ENCODE measurements around the gene SGSM2.
A peak's percentile ranks its signal among the peaks of the same experiment; 100 is the strongest.

Gene SGSM2

GRCh38 chr17:2399572-2400473 lies 62.5 kb downstream of the SGSM2 start:
- peak; percentile 96 for DNase-seq

- peak; percentile 71 for DNase-seq
Observed at GRCh38 chr17:2400474-2400866, 63.2 kb downstream of the SGSM2 start.

DNA sequence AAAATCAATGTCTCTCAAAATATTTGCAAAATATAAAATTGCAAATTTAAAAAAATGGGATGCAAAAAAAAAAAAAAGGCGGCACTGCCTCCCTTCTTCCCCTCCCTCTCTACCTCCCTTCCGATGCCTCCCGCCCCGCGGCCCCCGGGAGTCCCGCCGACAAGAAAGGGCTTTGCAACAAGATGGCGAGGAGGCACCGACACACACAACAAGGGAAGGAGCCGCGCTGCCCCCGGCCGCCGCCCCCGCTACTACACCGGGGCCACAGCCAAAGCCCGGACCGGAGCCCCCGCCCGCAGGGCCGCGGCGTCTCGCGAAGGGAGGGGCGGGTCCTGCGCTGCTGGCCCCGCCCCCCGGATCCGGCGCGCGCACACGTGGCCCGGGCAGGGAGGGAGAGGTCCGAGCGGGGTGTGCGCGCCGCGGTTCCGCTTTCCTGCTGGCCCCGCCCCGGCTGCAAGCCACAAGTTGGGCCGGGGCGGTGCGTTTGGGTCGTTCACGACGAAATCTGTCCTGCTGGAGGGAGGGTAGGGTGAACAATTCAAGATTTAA lies 63.6 kb downstream of the SGSM2 start, which contains the start of gene MNT:
MNT (minus strand) TSS at position 184 of the 549 bp plus-strand sequence. CDS start 348 bp downstream, outside the sequence.
- peak; percentile 96 for DNase-seq

- peak; percentile 100 for DNase-seq
Observed at GRCh38 chr17:2401426-2402221, 64.3 kb downstream of the SGSM2 start.

GRCh38 chr17:2402544-2402943 lies 65.2 kb downstream of the SGSM2 start:
- DNase-seq, result peak; percentile 41

DNA sequence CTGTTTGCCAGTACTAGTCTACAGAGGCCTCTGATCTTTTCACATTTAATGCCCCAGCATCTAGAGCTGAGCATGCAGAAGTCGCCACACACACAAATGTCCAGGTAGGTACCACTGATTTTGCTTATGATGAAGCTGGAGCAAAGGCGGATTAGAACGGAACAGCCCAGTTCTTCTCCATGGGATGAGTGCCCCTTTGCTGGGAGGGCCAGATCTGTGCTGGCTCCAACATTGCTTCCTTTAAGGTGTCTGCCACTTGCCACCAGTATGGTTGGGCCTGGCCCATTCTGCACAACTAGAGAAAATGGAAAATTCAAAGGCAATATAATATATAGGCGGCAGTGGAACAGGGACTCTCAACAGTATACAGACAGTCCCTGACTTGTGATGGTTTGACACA lies 65.7 kb downstream of the SGSM2 start:
- no peak for DNase-seq

DNA sequence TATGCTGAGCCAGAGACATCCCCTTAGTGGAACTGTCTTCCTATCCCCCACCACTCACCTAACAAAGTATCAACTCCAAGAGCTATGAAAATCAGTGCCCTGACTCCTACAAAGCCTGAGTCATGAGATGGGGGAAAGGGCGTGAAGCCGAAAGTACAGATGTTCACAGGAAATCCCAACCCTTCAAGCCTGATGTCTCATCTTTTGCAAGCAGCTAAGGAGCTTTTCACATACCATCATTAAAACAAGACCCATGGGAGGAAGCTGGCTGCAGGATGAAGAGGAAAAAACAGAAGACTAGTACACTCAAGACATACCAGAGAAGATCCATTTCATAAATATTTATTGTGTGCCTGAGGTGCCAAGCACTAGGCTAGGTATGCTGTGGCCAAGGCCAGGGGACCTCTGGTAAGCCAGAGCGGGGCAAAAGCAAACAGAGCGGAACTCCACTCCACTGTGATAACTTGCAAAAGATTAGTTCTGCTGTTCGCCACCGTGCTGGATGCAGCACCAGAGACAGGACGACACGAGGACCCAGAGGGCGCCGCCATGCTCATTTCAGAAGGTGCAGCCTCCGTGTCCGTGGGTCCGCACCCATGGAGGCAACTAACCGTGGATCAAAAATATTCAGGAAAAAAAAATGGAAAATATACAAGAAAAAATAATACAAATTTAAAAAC lies 68.1 kb downstream of the SGSM2 start:
- DNase-seq, result no peak

DNA sequence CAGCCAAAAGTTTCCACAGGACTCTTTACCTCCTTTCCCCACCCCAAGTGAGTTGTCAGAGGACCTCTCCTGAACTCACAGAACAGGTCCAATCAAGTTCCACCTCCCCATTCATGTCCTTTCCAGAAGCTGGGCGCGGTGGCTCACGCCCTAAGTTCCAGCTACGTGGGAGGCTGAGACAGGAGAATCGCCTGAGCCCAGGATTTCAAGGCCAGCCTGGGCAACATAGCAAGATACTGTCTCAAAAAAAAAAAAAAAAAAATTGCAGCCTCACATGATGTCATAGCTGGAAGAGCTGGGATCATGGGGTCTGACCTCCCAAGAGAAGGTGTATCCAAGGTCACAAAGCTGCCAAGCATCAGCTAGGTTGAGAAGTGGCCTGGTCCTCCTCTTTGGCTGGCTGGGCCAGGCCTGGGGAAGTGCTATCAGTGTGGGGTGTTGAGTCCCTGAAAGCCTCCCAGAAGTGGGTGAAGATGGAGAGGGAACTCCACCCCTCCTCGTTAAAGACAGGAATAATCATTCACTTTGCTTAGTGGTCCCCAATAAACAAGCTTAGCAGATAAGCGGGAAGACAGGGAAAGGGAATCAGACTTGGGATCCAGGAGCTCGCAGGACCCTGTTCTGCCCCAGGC lies 69.1 kb downstream of the SGSM2 start:
- no peak for DNase-seq

- peak; percentile 65 for DNase-seq
Observed at GRCh38 chr17:2406903-2407790, 69.8 kb downstream of the SGSM2 start.

DNA sequence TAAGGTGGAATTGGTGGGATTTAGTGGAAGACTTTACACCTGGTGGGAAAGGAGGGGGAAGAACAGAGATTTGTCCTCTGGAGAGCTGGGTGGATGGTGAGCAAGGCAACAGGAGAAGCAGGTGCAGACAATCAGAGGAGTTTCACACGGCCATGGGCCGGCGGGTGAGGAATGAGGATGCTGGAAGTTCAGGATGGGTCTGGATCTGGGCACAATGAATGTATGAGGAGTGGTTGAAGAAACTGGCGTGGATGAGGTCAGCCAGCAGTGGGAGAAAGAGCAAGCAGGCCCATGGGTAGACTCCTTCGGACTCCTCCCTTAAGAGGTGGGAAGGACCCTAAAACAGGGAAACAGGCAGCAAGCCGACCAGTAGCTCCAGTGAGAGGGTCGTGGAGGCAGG lies 73.7 kb downstream of the SGSM2 start:
- DNase-seq, result no peak

DNA sequence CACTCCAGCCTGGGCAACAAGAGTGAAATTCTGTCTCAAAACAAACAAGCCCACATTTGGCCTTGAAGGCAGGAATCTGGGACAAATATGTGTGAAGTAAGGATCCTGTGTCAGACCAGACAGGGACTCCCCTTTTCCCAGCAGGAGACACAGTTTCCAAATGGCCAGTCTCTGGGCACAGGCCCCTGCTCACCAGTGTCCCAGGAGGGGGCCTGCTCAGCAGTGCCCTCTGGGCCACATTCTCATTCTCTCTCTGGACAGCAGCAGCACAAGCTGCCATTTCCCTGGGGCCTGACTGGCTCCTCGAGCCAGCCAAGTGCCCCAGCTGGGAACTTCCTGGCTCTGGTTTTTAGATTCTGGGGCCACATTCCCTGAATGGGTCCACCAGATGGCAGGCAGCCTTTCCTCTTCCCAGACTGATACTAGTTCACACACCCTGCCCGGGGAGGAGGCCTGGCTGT lies 75.3 kb downstream of the SGSM2 start:
- DNase-seq, result no peak

GRCh38 chr17:2414446-2415064 lies 77.3 kb downstream of the SGSM2 start:
- no peak for DNase-seq

DNA sequence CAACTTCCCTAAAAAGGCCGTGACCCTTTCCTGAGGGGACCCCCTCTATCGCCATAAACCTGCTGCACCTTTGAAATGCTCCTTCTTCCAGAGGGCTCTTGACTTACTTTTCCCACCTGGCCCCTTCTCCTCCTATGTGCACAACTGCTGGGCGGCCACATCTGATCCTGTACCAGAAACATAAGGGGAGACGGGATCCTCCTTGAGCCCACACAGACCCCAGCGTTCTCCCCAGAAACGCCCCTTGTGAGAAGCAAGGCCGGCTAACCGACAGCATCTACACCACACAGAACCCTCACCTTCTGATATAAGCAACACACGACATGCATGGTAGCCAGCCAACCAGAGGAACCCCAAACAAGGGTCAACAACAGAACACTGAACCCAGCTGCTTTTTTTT lies 77.8 kb downstream of the SGSM2 start:
- DNase-seq, result no peak

GRCh38 chr17:2416010-2416734 lies 78.9 kb downstream of the SGSM2 start:
- peak; percentile 91 for DNase-seq

DNA sequence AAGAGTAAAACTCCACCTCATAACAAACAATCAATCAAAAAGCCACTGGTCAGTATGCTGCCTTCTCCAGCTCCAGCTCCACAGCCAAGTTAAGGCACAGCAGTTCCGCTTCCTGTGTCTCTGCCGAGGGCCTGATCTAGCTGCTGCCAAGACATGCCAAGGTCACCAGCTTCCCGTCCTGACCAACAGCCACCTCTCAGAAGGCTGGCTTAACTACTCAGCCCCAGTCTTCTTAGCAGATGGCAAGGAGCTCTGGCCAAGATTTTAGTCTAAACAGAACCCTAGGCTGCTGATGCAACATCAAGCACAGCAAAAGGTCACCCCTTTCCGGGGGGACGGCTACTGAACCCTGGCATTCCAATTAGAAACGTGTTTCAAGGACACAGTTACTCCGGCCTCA lies 81.3 kb downstream of the SGSM2 start:
- no peak for DNase-seq

- no peak for DNase-seq
Observed at GRCh38 chr17:2419486-2419885, 82.2 kb downstream of the SGSM2 start.

- DNase-seq, result no peak
Observed at GRCh38 chr17:2420176-2420575, 82.9 kb downstream of the SGSM2 start.

- DNase-seq, result no peak
Observed at GRCh38 chr17:2421315-2422147, 84.2 kb downstream of the SGSM2 start.

- no peak for DNase-seq
Observed at GRCh38 chr17:2423271-2423670, 86.0 kb downstream of the SGSM2 start.
